Coronary artery (tissue), 2 donors: Measurements from ENCODE around the gene SULT1C3.

Experiments used
- DNase-seq: peaks from one replicate; pipeline ENCODE4 v3.0.0-alpha.2; 2017; ENCODE audit warnings: low spot score
- H3K27ac ChIP-seq, 2 donors: fragments of 200-600 bp; sonication (generic); one replicate each; pipeline ENCODE4 v1.5.1; 2016 to 2019
- H3K4me3 ChIP-seq: fragments of 200-600 bp; sonication (generic); 2 replicates; pipeline ENCODE4 v1.5.1; 2016; ENCODE audit warnings: mild to moderate bottlenecking, moderate library complexity
- TF ChIP-seq, protein P1 (sequence below): fragments of 200-600 bp; sonication (generic); IDR thresholded peaks from one replicate; pipeline ENCODE4 v1.5.1; 2019; ENCODE audit warnings: antibody characterized with exemption

SULT1C3 gene

DNA sequence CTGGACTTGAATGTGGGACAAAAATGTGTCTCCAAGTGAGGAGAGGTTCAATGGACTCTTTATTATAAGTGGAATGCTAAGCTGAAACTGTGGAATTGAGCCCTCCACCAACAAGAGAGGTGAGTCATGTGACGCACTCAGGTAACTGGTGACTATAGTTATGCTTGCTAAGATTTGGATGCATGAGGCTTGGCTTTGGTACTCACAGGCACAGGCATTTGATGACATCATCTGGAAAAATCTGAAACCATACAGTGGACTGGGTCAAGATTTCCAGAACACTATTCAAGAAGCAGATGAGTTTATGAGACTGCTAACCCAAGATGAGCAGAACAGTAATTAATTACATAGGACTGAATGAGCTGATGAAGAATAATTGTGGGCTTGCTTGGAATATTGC, 15.7 kb upstream of the SULT1C3 start:
- DNase-seq, result no peak
- H3K4me3 ChIP-seq, result no peak overlapping the region
- TF ChIP-seq, protein P1, sequence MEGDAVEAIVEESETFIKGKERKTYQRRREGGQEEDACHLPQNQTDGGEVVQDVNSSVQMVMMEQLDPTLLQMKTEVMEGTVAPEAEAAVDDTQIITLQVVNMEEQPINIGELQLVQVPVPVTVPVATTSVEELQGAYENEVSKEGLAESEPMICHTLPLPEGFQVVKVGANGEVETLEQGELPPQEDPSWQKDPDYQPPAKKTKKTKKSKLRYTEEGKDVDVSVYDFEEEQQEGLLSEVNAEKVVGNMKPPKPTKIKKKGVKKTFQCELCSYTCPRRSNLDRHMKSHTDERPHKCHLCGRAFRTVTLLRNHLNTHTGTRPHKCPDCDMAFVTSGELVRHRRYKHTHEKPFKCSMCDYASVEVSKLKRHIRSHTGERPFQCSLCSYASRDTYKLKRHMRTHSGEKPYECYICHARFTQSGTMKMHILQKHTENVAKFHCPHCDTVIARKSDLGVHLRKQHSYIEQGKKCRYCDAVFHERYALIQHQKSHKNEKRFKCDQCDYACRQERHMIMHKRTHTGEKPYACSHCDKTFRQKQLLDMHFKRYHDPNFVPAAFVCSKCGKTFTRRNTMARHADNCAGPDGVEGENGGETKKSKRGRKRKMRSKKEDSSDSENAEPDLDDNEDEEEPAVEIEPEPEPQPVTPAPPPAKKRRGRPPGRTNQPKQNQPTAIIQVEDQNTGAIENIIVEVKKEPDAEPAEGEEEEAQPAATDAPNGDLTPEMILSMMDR, result no peak
- no peak overlapping the region for H3K27ac ChIP-seq

DNA sequence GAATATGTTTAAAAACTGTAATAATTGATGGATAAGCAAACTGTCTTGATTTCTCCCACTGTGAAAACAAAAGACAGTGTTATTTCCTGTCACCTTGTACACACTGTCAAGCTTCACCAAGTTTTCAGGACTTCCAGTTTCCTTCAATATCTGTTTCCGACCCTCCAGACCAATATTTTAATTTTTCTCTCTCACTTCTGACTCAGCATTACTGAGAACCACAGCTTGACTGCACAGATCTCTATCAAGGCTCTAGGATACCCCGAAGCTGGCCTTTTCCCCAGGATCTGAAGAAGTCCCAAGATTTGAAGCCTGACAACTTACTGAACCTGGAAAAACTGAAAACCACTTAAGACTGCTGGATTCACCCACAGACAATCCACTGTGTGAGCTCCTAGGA, 13.2 kb upstream of the SULT1C3 start:
- Histone ChIP-seq H3K4me3 (no peak overlapping the region), H3K27ac (no peak overlapping the region)
- DNase-seq, result no peak
- TF ChIP-seq, protein P1, result no peak

DNA sequence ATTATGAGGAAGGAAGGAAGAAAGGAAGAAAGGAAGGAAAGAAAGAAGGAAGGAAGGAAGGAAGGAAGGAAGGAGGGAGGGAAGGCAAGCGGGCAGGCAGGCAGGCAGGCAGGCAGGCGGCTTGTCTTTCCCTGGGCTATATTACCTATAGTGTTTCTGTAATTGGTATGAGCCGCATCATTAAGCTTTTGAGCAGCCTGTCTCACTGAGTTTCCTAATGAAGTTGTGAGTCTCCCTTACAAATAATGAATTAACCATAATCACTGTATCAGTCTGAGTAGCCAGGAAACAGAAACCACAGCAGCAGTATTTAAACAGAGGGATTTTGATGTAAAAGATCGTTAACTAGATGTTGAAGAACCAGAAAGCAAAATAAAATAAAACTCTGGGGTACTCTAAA, 11.8 kb upstream of the SULT1C3 start:
- TF ChIP-seq, protein P1, result no peak
- no peak overlapping the region for H3K4me3 ChIP-seq
- H3K27ac ChIP-seq, result no peak overlapping the region
- no peak for DNase-seq

DNA sequence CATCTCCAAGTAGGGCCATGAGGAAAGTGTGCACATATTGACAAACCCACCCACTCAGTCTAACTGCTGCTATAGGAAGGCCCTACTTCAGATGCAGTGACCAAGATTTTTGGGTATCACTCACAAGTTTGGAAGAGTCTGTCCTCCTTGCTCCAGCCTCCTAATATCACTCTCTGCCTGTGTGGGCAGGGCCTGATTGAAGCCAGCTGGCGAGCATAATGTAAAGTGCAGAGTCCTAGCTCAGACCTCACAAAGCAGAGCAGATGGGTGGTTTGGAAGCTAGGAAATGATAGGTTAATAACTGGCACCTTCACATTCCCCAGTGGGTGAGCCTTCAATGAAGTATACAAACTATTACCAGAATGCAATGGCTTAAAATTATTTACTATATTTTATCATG, 11.2 kb upstream of the SULT1C3 start:
- H3K4me3 ChIP-seq, result no peak overlapping the region
- TF ChIP-seq, protein P1, result no peak
- H3K27ac ChIP-seq, result no peak overlapping the region
- DNase-seq, result no peak

DNA sequence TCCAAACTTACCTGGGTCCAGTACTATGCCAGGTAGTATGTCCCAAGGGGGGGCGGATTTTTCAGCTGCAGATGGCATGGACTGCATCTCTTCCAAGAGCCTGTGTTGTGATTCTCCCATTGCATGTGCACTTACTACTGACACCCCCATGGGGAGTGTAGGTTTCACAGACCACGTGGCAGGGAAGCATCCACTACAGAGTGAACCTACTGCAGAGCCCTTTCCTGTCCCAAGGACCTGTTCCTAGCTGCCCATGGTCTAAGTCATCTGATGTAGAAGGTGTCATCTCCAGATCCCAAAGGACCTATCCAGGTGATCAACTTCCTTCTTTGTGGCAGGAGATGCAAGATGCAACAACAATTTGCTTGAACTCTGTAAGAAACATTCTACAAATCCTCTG, 9.9 kb upstream of the SULT1C3 start:
- no peak for DNase-seq
- no peak overlapping the region for H3K27ac ChIP-seq
- no peak overlapping the region for H3K4me3 ChIP-seq
- TF ChIP-seq, protein P1, result no peak

DNA sequence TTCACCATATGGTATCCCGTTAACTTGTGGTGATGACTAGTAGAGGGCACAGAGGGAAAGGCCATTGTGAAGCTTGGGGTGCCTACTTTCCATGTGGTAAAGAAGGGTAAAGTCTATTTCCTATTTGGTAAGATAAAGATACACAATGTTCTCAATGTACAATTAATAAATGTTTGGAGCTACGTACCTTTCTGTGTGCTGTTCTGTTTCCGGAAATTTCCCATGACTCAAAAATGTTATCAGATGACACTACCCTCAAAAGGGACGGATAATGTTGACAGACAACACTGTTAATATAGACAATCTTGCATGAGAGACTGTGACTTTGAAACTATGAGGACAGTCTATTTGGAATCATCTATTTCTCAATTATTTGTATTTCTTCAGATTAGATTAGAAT, 4.2 kb upstream of the SULT1C3 start:
- no peak for DNase-seq
- TF ChIP-seq, protein P1, result no peak
- Histone ChIP-seq H3K4me3 (no peak overlapping the region), H3K27ac (no peak overlapping the region)

DNA sequence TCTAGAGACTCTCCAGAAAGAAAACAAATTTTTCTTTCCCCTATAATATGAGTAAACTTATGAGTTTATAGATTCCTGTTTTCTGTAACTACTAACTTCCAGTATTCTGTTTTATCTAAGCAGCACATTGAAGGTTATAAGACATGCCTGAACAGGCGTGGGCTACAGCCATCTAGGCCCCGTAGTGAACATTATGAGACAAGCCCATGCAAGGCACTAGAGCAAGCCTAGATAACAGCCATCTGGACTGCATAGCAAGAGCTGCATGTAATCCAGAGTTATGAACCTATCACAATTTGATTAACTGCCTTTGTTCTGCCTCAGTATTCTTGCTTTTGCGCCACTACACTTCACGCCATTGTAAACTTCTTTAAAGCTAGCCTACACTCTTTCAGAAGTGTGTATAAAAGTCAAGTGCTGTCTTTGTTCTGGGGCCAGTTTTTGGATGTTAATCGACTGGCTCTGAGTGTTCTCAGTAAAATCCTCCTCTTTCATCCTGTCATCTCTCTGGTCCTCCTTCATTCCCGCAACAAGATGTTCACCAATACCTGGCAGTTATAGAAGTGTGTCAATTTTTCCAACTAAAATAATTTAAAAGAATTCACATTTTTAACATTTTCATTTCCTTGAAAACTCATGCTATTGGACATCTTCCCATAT, 3.0 kb upstream of the SULT1C3 start:
- no peak overlapping the region for H3K27ac ChIP-seq
- TF ChIP-seq, protein P1, result no peak
- DNase-seq, result no peak
- H3K4me3 ChIP-seq, result no peak overlapping the region
